ENCODE data around the gene HHIP.

Gene HHIP

DNA sequence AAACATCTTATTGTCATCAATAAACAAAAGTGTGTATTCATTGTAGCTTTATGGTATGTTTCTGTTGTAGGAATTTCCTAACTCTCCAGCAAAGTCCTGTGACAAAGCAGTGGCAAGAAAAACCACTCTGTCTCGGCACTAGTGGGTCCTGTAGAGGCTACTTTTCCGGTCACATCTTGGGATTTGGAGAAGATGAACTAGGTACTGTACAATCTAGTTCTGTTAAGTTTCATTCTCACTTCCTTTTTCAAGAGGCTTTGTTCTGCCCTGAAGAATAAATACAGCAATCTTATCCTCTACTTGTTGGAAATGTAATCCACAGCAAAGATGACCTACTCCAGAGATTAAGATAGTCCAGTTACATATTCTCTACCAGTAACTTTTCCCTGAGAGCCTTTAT lies 69.3 kb downstream of the HHIP start:
- Histone ChIP-seq H3K4me3 (no peak overlapping the region), H3K27ac (no peak overlapping the region), H3K9me3 (no peaks in the 10 kb centered on the region), H3K36me3 (no peaks in the 10 kb centered on the region), H3K4me2 (no peak overlapping the region), H4K20me1 (no peaks in the 10 kb centered on the region), H3K4me1 (no peaks in the 10 kb centered on the region), H3K9ac (no peak overlapping the region), H3K27me3 (no peaks in the 10 kb centered on the region)
- TF ChIP-seq Cebpa-rat (IDR thresholded peaks at IDR 0.05), result no peak

DNA sequence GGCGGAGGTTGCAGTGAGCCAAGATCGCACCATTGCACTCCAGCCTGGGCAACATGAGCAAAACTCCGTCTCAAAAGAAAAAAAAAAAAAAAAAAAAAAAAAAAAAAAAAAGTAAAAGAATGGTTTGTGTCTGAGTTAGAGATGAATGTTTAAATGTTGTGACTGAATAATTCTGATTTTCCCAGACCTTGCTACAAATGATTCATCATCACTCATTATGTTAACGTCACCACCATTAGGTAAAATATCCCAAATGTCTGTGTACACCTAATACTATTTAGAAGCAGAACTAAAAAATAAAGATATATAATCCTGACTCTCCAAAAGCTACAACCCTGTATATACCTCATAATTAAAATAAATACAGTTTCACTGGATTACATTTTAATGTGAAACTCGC lies 70.8 kb downstream of the HHIP start:
- Histone ChIP-seq H3K9me3 (no peaks in the 10 kb centered on the region), H3K4me1 (no peaks in the 10 kb centered on the region), H3K4me2 (no peak overlapping the region), H3K9ac (no peak overlapping the region), H4K20me1 (no peaks in the 10 kb centered on the region), H3K4me3 (no peak overlapping the region), H3K27ac (no peak overlapping the region), H3K27me3 (no peaks in the 10 kb centered on the region), H3K36me3 (no peaks in the 10 kb centered on the region)
- no peak for TF ChIP-seq Cebpa-rat (IDR thresholded peaks at IDR 0.05)

DNA sequence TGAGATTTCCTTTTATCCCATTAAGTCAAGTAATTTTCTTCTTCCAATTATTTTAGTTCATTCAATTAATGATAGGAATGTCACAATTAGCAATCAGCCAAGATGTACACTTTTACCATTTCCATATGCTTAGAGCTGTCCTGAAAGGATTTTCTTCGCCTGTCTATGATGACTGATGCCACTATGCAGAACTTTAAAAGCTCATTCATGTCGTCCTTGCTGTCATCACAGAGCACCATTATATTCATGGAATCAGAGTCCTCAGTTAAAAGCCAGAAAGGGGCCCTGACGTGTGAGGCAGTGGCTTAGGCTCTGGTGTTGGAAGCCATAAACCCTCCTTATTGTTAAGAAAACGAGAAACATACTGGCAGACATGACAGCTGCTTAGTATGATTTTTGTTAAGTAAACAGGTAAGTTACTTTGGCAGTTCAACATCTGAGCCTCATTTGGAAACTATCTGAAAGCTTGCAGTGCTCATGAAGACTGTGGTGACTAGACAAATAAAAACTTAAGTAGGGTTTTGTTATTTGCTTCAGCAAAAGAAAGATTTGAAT lies 73.1 kb downstream of the HHIP start:
- Histone ChIP-seq H3K9ac (no peak overlapping the region), H3K27me3 (no peaks in the 10 kb centered on the region), H3K4me1 (no peaks in the 10 kb centered on the region), H3K36me3 (no peaks in the 10 kb centered on the region), H3K4me2 (no peak overlapping the region), H3K27ac (no peak overlapping the region), H3K4me3 (no peak overlapping the region), H4K20me1 (no peaks in the 10 kb centered on the region), H3K9me3 (no peaks in the 10 kb centered on the region)
- no peak for TF ChIP-seq Cebpa-rat (IDR thresholded peaks at IDR 0.05)

DNA sequence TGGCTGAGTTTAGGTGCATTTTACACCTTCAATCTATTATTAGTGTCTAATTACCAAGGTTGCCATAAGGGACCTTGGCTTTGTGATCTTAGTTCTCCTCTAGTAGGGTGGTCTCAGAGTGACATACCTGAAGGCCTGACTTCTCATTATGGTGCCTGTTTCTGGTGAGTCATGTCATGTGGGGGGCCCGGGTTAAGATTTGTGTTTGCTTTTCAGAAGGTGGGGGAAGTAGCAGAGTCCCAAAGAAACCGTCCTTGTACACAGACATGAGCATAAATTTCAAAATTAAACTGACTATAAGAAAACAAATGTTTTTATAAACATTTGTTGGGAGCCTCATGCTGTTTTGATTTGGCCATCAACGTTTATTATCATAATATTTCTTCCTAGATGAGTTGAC lies 74.5 kb downstream of the HHIP start:
- no peaks in the 10 kb centered on the region for H3K36me3 ChIP-seq

DNA sequence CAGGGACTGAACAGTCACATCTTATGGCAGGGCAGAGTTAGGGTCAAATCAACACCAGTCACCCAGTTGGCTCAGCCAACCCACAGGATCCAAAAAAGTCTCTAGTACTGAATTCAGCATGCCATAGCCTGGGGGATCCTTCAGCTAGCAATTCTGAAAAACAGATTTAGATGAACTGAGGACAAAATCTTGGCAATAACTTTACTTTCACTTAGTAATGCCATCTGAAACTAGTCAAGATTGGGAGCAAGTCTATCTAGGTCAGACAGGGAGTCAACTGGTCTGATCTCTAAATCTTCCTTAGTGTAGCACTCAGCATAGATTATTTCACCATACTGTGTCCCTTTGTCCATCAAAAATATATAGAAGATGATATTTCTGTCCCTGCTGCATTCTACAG lies 76.0 kb downstream of the HHIP start:
- Histone ChIP-seq H4K20me1 (no peaks in the 10 kb centered on the region), H3K4me1 (no peaks in the 10 kb centered on the region), H3K27me3 (no peaks in the 10 kb centered on the region), H3K36me3 (no peaks in the 10 kb centered on the region), H3K9ac (no peak overlapping the region), H3K27ac (no peak overlapping the region), H3K9me3 (no peaks in the 10 kb centered on the region), H3K4me2 (no peak overlapping the region), H3K4me3 (no peak overlapping the region)
- TF ChIP-seq Cebpa-rat (IDR thresholded peaks at IDR 0.05), result no peak

More for the DNA sequence above, 74.5 kb downstream of the HHIP start:
- TF ChIP-seq Cebpa-rat (IDR thresholded peaks at IDR 0.05), result no peak
- H3K4me1 ChIP-seq, result no peaks in the 10 kb centered on the region
- H3K9ac ChIP-seq, result no peak overlapping the region
- no peak overlapping the region for H3K4me3 ChIP-seq
- no peaks in the 10 kb centered on the region for H3K27me3 ChIP-seq
- H4K20me1 ChIP-seq, result no peaks in the 10 kb centered on the region
- no peak overlapping the region for H3K27ac ChIP-seq
- no peak overlapping the region for H3K4me2 ChIP-seq
- no peaks in the 10 kb centered on the region for H3K9me3 ChIP-seq

DNA sequence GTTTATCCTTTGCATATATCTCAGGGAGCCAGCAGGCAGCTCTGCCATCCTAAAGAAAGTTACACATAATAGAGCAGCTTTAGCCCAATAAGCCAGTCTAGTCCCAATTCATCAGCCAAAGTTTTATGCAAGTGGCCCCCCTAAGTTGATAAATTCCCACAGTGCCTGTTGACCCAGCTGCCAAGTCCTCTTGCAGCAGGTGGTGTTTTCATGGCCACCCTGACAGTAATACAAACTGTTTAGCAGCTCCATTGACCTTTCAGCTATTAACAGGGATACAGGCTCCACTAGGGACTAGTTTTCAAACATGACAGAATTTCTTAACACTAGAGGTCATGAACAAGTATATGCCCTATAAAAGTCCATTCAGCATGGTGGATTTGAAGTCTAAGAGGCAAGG lies 77.5 kb downstream of the HHIP start:
- no peak overlapping the region for H3K27ac ChIP-seq
- no peak for TF ChIP-seq Cebpa-rat (IDR thresholded peaks at IDR 0.05)
- H3K27me3 ChIP-seq, result no peaks in the 10 kb centered on the region
- H3K36me3 ChIP-seq, result no peaks in the 10 kb centered on the region
- H3K4me1 ChIP-seq, result no peaks in the 10 kb centered on the region
- H3K9me3 ChIP-seq, result no peaks in the 10 kb centered on the region
- H3K4me2 ChIP-seq, result no peak overlapping the region
- H3K9ac ChIP-seq, result no peak overlapping the region
- H3K4me3 ChIP-seq, result no peak overlapping the region
- H4K20me1 ChIP-seq, result no peaks in the 10 kb centered on the region

DNA sequence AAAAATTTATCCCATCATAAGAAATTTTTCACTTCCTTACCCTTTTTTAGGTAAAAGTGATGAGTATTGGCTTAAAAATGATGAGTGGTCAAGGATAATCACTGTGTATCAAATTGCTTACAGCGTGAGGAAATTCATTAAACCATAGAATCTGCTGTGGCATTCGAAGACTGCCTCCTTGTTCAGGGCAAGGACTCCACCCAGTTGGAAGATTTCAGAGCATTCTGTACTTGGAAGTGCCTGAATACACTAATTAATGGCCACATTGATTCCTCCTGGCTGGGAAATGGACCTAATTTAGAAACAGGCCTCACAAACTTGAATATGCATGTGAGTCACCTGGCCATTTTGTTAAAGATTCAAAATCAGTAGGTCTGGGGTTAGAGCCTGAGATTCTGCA lies 83.2 kb downstream of the HHIP start:
- TF ChIP-seq Cebpa-rat (IDR thresholded peaks at IDR 0.05), result no peak
- H3K4me1 ChIP-seq, result no peaks in the 10 kb centered on the region
- no peak overlapping the region for H3K9ac ChIP-seq
- H3K36me3 ChIP-seq, result no peaks in the 10 kb centered on the region
- H3K27me3 ChIP-seq, result no peaks in the 10 kb centered on the region
- no peaks in the 10 kb centered on the region for H3K9me3 ChIP-seq
- no peak overlapping the region for H3K4me2 ChIP-seq
- no peak overlapping the region for H3K4me3 ChIP-seq
- no peaks in the 10 kb centered on the region for H4K20me1 ChIP-seq
- H3K27ac ChIP-seq, result no peak overlapping the region

DNA sequence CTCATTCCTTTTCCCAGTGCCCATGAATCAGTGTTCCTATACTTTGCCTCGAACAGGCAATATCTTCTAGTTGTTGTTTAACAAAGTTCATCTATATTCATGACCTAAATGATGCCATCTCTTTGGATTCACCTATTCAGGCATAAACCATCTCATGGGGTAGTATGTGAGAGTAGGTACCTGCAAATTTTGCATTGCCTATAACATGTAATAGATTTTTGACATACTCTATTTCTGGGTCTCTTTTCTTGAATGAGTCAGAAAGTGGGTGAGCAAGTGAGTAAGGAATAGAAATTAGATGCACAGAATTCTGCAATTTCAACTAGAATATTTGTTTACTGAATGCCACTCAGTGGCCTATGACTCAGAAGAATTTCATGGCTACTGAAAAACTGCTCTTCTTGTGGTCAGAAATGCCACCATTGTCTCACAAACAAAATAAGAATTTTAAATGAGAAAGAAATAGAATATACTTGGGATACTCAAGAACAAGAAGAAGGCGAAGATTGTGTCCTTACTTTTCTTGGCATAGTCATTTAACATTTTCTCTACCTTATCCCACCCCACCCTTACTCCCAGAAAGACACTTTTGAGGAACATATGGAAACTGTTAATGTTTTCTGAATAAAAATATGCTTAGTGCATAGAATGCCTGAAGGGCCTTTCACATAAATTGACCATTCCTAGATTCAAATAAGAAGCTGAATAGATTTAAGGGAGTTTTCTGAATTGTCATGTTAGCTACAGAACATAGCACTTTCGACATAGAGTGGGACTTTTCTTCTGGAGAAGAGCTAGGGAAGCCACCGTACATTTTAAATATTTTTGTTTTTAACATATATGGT lies 86.8 kb downstream of the HHIP start:
- H3K27me3 ChIP-seq, result no peaks in the 10 kb centered on the region
- no peak overlapping the region for H3K9ac ChIP-seq
- no peaks in the 10 kb centered on the region for H3K4me1 ChIP-seq
- H3K36me3 ChIP-seq, result no peaks in the 10 kb centered on the region
- no peak for TF ChIP-seq Cebpa-rat (IDR thresholded peaks at IDR 0.05)
- H3K9me3 ChIP-seq, result no peaks in the 10 kb centered on the region
- no peak overlapping the region for H3K4me3 ChIP-seq
- H3K4me2 ChIP-seq, result no peak overlapping the region
- H3K27ac ChIP-seq, result no peak overlapping the region
- H4K20me1 ChIP-seq, result no peaks in the 10 kb centered on the region

DNA sequence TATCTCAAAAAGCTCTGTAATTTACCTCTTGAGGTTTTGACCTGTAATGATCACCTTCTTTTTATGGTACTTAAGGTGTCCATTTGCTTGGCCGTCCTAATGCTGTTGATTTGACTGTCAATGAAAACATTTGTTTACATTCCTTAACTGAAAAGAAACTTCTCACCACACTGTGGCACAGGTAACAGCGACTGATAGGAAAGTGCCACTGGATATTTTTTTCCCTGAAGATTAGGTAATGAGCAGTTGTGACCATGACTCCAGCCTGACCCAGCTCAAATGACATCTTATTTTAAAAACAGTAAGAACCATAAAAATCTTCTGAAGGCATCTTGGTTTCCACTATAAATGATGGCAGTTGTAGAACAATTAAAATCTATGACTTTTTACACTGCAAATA lies 87.6 kb downstream of the HHIP start:
- H3K9ac ChIP-seq, result no peak overlapping the region
- H3K4me1 ChIP-seq, result no peaks in the 10 kb centered on the region
- H3K4me3 ChIP-seq, result no peak overlapping the region
- H3K27me3 ChIP-seq, result no peaks in the 10 kb centered on the region
- H3K36me3 ChIP-seq, result no peaks in the 10 kb centered on the region
- H3K27ac ChIP-seq, result no peak overlapping the region
- H4K20me1 ChIP-seq, result no peaks in the 10 kb centered on the region
- no peak overlapping the region for H3K4me2 ChIP-seq
- no peaks in the 10 kb centered on the region for H3K9me3 ChIP-seq
- no peak for TF ChIP-seq Cebpa-rat (IDR thresholded peaks at IDR 0.05)

DNA sequence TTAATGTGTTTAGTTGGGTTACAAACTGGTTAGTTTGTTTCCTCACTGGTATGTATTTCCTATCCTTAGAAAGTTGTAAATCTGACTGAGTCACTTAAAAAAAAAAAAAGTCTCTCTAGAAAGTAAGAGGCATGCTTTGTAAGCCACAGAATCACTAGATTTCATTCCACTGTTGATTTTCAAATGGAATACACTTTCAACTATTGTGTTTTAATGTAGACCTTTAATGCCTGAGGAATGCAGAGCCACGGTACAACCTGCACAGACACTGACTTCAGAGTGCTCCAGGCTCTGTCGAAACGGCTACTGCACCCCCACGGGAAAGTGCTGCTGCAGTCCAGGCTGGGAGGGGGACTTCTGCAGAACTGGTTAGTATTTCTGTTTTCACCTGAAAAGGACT lies 88.6 kb downstream of the HHIP start:
- no peak overlapping the region for H3K4me2 ChIP-seq
- no peaks in the 10 kb centered on the region for H3K27me3 ChIP-seq
- no peaks in the 10 kb centered on the region for H3K9me3 ChIP-seq
- TF ChIP-seq Cebpa-rat (IDR thresholded peaks at IDR 0.05), result no peak
- H4K20me1 ChIP-seq, result no peaks in the 10 kb centered on the region
- H3K36me3 ChIP-seq, result no peaks in the 10 kb centered on the region
- no peak overlapping the region for H3K9ac ChIP-seq
- H3K27ac ChIP-seq, result no peak overlapping the region
- H3K4me3 ChIP-seq, result no peak overlapping the region
- H3K4me1 ChIP-seq, result no peaks in the 10 kb centered on the region
